WTC11 (cell line): Measurements from ENCODE around the gene ELOF1. TPM values are rescaled to one million over a fixed set of nuclear protein-coding genes. Genes with fewer than 3 reads are reported as not detected.

Experiments used
- ARID4B ChIP-seq: sonication (generic); formaldehyde crosslinking; IDR thresholded peaks from 2 replicates; pipeline ENCODE4 v1.8.0; 2023; ENCODE audit warnings: missing genetic modification reagents, mild to moderate bottlenecking, borderline replicate concordance
- ATF2 ChIP-seq: sonication (generic); formaldehyde crosslinking; IDR thresholded peaks from 2 replicates; pipeline ENCODE4 v1.8.1; 2022; ENCODE audit warnings: low read depth, missing genetic modification reagents, borderline replicate concordance
- EMX1 ChIP-seq: fragments of 250-450 bp; sonication (Bioruptor Pico); IDR thresholded peaks from 2 replicates; pipeline ENCODE4 v1.8.0; 2021; ENCODE audit warnings: mild to moderate bottlenecking
- FOXP4 ChIP-seq: sonication (generic); formaldehyde crosslinking; IDR thresholded peaks from 2 replicates; pipeline ENCODE4 v1.8.0; 2022; ENCODE audit warnings: mild to moderate bottlenecking, missing genetic modification reagents
- GABPB1 ChIP-seq: sonication (generic); formaldehyde crosslinking; IDR thresholded peaks from 2 replicates; pipeline ENCODE4 v1.8.1; 2023; ENCODE audit warnings: mild to moderate bottlenecking, missing genetic modification reagents
- MXD4 ChIP-seq: fragments of 250-450 bp; sonication (Bioruptor Pico); IDR thresholded peaks from 2 replicates; pipeline ENCODE4 v1.8.0; 2021; ENCODE audit warnings: mild to moderate bottlenecking, moderate library complexity, borderline replicate concordance
- NR1H2 ChIP-seq: sonication (generic); formaldehyde crosslinking; IDR thresholded peaks from 2 replicates; pipeline ENCODE4 v1.9.0; 2021; ENCODE audit warnings: mild to moderate bottlenecking, moderate library complexity, missing genetic modification reagents
- RORB ChIP-seq: fragments of 250-450 bp; sonication (Bioruptor Pico); IDR thresholded peaks from 2 replicates; pipeline ENCODE4 v1.9.0; 2021; ENCODE audit warnings: mild to moderate bottlenecking
- SMAD3 ChIP-seq: sonication (generic); formaldehyde crosslinking; IDR thresholded peaks from 2 replicates; pipeline ENCODE4 v1.8.0; 2022; ENCODE audit warnings: missing genetic modification reagents, mild to moderate bottlenecking, borderline replicate concordance
- TEAD1 ChIP-seq: sonication (generic); formaldehyde crosslinking; IDR thresholded peaks from 2 replicates; pipeline ENCODE4 v1.8.0; 2022; ENCODE audit warnings: mild to moderate bottlenecking, missing genetic modification reagents
- ZBTB21 ChIP-seq: sonication (generic); formaldehyde crosslinking; IDR thresholded peaks from 2 replicates; pipeline ENCODE4 v1.8.1; 2023; ENCODE audit warnings: mild to moderate bottlenecking, missing genetic modification reagents, borderline replicate concordance
- ZNF138 ChIP-seq: sonication (generic); formaldehyde crosslinking; conservative IDR thresholded peaks from 2 replicates; pipeline ENCODE4 v1.8.1; 2022; ENCODE audit warnings: mild to moderate bottlenecking, moderate library complexity, missing genetic modification reagents
- ZNF219 ChIP-seq: sonication (generic); formaldehyde crosslinking; IDR thresholded peaks from 2 replicates; pipeline ENCODE4 v1.8.0; 2023; ENCODE audit warnings: missing genetic modification reagents, mild to moderate bottlenecking, borderline replicate concordance
- ZNF232 ChIP-seq: sonication (generic); formaldehyde crosslinking; IDR thresholded peaks from 2 replicates; pipeline ENCODE4 v1.8.0; 2022; ENCODE audit warnings: mild to moderate bottlenecking, missing genetic modification reagents
- ZNF263 ChIP-seq: sonication (generic); formaldehyde crosslinking; IDR thresholded peaks from 2 replicates; pipeline ENCODE4 v1.8.1; 2022; ENCODE audit warnings: low read depth, mild to moderate bottlenecking, moderate library complexity, missing genetic modification reagents
- total RNA-seq: library from RNA; stranded (reverse); gene quantifications from 3 replicates; pipeline ENCODE4 v1.2.3, GENCODE V29; 2021
- TF ChIP-seq, protein P1 (sequence below): sonication (generic); formaldehyde crosslinking; conservative IDR thresholded peaks from 2 replicates; pipeline ENCODE4 v1.8.1; 2022; ENCODE audit warnings: mild to moderate bottlenecking, missing genetic modification reagents
- TF ChIP-seq, protein P2 (sequence below): sonication (generic); formaldehyde crosslinking; IDR thresholded peaks from 2 replicates; pipeline ENCODE4 v1.8.1; 2022; ENCODE audit warnings: mild to moderate bottlenecking, moderate library complexity, missing genetic modification reagents
- TF ChIP-seq, protein P3 (sequence below): fragments of 250-450 bp; sonication (Bioruptor Pico); IDR thresholded peaks from 2 replicates; pipeline ENCODE4 v1.9.0; 2021; ENCODE audit warnings: mild to moderate bottlenecking, borderline replicate concordance
- TF ChIP-seq, protein P4 (sequence below): sonication (generic); formaldehyde crosslinking; IDR thresholded peaks from 2 replicates; pipeline ENCODE4 v1.8.0; 2022; ENCODE audit warnings: missing genetic modification reagents

Gene ELOF1
- total RNA-seq, 1 experiment from 2014 or later, result 86.0 TPM

DNA sequence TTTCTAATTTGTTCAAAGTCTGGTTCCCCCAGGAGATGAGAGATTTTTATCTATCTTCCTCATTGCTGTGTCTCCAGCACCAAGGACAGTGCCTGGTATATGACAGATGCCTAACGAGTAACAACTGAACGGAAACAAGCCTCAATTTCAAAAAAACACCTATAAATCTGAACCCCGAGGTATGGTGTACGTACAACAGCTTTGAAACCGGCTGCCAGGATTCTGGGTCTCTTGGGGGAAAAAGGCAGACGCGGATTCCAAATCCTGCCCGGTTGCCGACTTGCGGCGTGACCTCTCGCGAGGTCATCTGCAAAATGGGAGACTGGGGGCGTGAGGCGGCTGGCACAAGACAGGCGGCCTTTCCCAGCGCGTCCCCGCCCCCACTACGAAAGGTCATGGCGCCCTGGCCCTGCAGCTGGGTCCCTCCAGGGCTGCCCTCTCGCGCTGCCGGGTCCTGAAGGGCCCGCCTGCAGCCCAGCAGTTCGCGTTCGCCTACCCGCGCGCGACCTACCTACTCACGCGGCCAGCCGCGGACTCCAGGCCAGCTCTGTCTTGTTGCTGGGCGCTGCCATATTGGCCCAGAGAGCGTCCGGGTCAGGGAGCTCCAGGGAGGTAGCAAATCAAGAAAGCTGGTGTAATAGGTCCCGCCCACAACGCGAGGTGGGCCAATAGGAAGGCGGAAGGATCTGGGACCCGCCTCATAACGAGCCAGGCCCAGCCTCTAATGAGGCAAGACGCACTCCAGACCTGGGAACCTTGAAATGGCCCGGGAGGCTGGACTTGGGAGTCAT lies 30.3 kb downstream of the ELOF1 start, which contains the start of gene ECSIT (continued):
- peak; percentile 89; the same call in 1 of the 2 replicates for TF ChIP-seq ARID4B (CRISPR knock-in tag)
- peak; percentile 58; the same call in 1 of the 2 replicates for TF ChIP-seq GABPB1 (CRISPR knock-in tag)
- no peak for TF ChIP-seq ZNF219 (CRISPR knock-in tag)
- no peak for TF ChIP-seq MXD4
- TF ChIP-seq TEAD1, result peak; percentile 32; the same call in 1 of the 2 replicates
- TF ChIP-seq ZNF232 (CRISPR knock-in tag), result no peak
- TF ChIP-seq, protein P1, sequence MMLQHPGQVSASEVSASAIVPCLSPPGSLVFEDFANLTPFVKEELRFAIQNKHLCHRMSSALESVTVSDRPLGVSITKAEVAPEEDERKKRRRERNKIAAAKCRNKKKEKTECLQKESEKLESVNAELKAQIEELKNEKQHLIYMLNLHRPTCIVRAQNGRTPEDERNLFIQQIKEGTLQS, result no peak
- TF ChIP-seq NR1H2 (CRISPR knock-in tag), result no peak
- TF ChIP-seq, protein P2, sequence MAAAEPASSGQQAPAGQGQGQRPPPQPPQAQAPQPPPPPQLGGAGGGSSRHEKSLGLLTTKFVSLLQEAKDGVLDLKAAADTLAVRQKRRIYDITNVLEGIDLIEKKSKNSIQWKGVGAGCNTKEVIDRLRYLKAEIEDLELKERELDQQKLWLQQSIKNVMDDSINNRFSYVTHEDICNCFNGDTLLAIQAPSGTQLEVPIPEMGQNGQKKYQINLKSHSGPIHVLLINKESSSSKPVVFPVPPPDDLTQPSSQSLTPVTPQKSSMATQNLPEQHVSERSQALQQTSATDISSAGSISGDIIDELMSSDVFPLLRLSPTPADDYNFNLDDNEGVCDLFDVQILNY (CRISPR knock-in tag), result no peak
- TF ChIP-seq RORB (CRISPR knock-in tag), result no peak
- TF ChIP-seq EMX1, result no peak
- TF ChIP-seq ZNF263, result no peak
- TF ChIP-seq ATF2, result no peak
- 0 out of 2 replicates have a peak, but pooled peaks have one; percentile 32 for TF ChIP-seq FOXP4 (CRISPR knock-in tag)
- TF ChIP-seq, protein P3, sequence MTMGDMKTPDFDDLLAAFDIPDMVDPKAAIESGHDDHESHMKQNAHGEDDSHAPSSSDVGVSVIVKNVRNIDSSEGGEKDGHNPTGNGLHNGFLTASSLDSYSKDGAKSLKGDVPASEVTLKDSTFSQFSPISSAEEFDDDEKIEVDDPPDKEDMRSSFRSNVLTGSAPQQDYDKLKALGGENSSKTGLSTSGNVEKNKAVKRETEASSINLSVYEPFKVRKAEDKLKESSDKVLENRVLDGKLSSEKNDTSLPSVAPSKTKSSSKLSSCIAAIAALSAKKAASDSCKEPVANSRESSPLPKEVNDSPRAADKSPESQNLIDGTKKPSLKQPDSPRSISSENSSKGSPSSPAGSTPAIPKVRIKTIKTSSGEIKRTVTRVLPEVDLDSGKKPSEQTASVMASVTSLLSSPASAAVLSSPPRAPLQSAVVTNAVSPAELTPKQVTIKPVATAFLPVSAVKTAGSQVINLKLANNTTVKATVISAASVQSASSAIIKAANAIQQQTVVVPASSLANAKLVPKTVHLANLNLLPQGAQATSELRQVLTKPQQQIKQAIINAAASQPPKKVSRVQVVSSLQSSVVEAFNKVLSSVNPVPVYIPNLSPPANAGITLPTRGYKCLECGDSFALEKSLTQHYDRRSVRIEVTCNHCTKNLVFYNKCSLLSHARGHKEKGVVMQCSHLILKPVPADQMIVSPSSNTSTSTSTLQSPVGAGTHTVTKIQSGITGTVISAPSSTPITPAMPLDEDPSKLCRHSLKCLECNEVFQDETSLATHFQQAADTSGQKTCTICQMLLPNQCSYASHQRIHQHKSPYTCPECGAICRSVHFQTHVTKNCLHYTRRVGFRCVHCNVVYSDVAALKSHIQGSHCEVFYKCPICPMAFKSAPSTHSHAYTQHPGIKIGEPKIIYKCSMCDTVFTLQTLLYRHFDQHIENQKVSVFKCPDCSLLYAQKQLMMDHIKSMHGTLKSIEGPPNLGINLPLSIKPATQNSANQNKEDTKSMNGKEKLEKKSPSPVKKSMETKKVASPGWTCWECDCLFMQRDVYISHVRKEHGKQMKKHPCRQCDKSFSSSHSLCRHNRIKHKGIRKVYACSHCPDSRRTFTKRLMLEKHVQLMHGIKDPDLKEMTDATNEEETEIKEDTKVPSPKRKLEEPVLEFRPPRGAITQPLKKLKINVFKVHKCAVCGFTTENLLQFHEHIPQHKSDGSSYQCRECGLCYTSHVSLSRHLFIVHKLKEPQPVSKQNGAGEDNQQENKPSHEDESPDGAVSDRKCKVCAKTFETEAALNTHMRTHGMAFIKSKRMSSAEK (CRISPR knock-in tag), result no peak
- TF ChIP-seq SMAD3 (CRISPR knock-in tag), result no peak
- no peak for TF ChIP-seq ZBTB21 (CRISPR knock-in tag)
- no peak for TF ChIP-seq ZNF138 (CRISPR knock-in tag)
- TF ChIP-seq, protein P4, sequence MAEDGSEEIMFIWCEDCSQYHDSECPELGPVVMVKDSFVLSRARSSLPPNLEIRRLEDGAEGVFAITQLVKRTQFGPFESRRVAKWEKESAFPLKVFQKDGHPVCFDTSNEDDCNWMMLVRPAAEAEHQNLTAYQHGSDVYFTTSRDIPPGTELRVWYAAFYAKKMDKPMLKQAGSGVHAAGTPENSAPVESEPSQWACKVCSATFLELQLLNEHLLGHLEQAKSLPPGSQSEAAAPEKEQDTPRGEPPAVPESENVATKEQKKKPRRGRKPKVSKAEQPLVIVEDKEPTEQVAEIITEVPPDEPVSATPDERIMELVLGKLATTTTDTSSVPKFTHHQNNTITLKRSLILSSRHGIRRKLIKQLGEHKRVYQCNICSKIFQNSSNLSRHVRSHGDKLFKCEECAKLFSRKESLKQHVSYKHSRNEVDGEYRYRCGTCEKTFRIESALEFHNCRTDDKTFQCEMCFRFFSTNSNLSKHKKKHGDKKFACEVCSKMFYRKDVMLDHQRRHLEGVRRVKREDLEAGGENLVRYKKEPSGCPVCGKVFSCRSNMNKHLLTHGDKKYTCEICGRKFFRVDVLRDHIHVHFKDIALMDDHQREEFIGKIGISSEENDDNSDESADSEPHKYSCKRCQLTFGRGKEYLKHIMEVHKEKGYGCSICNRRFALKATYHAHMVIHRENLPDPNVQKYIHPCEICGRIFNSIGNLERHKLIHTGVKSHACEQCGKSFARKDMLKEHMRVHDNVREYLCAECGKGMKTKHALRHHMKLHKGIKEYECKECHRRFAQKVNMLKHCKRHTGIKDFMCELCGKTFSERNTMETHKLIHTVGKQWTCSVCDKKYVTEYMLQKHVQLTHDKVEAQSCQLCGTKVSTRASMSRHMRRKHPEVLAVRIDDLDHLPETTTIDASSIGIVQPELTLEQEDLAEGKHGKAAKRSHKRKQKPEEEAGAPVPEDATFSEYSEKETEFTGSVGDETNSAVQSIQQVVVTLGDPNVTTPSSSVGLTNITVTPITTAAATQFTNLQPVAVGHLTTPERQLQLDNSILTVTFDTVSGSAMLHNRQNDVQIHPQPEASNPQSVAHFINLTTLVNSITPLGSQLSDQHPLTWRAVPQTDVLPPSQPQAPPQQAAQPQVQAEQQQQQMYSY (CRISPR knock-in tag), result no peak
